NCI-H1092 treated with DMSO at 0.1 percent for 48 hours (cell line): ENCODE results near the gene TAGLN.
A peak's percentile ranks its signal among the peaks of the same experiment; 100 is the strongest.

Source experiments
- DNase-seq: peaks from one replicate; lab custom pipeline; 2025; lab: John Stamatoyannopoulos, UW

The TAGLN gene

GRCh38 chr11:117199053-117199915, at the start of gene TAGLN:
TAGLN (plus strand) TSS chr11:117199370; CDS start chr11:117203014, 3,644 bp downstream.
- no peak for DNase-seq

DNA sequence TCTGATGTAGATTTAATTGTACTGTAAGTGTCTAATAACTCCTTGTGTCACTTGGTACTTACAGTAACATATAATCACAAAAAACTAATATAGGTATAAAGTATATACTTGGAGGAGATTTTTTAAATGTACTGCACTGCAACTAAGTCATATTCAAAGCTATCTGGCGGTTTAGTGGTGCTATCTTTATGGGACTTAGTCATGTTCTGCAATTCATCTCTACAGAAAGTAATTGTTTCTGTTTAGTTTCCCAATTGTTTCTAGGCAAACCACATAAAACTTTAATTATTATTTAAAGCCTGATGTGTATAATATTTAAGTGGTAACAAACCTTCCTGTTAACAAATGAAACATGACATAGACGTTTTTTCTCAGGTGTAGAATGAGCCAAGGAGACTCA, 47.1 kb upstream of the TAGLN start:
- DNase-seq: no peak

DNA sequence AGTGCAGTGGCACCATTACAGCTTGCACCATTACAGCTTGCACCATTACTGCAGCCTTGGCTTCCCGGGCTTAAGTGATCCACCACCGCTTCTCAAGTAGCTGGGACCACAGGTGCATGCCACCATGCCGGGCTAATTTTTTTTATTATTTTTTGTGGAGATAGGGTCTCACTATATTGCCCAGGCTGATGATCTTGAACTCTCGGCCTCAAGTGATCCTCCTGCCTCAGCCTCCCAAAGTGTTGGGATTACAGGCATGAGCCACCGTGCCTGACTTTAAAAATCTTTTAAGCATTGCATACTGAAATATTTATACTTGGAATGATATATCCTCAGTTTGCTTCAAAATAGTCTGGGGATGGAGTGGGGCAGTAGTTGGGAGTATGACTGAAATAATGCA, 44.7 kb upstream of the TAGLN start:
- DNase-seq: no peak

DNA sequence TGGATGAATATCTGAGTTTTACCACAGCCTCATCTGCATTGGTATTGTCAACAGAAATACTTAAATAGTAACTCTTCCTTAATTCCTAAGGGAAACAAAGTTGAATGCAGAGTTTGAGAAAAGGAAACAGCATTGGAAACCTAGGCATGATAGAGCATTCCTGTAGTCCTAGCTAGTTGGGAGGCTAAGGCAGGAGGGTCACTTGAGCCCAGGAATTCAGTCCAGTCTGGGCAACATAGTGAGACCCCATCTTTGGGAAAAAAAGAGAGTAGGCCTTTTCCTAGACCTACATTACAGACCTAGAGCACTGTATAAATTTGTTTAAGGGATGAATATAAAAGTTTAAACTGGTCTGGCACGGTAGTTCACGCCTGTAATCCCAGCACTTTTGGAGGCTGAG, 41.7 kb upstream of the TAGLN start:
- DNase-seq: no peak

DNA sequence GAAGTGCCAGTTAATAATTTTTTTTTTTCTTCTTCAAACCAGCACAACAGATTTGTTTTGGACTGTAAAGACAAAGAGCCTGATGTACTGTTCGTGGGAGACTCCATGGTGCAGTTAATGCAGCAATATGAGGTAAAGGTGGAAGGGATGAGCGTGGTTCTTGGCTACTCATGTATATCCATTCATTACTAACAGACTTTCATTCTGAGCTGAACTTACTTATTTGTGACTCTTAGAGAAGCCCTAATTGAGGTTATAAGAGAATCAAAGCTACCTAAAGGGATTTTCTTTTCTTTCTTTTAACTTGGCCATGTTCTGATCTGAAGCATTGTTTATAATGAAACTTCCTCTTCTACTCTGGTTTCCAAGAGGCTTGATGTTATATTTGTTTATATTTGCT, 39.3 kb upstream of the TAGLN start:
- DNase-seq: no peak

DNA sequence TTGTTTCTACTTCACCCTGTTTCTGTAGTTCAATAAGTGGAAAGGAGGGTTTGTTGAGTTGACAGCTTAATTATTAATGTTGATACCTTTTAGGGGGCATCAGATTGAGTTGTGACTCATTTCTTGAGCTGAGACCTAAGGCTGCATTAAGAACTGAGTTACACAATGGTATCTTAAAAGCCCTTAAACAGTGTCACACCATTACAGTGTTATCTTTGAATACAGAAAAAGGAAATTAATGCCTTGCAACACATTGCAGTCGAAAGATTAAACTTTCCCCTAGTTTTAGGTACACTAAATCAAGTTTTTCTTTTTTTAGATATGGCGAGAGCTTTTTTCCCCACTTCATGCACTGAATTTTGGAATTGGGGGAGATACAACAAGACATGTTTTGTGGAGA, 38.3 kb upstream of the TAGLN start:
- DNase-seq: no peak

GRCh38 chr11:117166491-117166890, 32.7 kb upstream of the TAGLN start:
- DNase-seq: no peak

DNA sequence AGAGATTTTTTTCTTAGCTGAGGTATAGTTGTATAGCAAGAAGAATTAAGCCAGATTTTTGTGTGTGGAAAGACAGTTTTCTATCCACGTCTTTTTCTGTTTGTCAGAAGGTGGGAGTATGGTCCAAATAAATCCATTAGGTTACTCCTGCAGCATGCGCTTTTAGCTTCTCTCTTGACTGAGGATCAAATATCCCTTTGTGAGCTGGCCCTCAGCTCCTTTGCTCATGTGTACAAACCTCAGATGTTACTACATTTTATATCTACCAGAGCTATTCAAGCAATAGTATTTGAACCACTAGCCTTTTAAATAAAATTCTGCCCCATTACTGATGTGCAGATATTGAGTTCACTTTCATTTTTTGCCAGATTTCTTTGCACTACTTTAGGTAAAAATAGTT, 29.4 kb upstream of the TAGLN start:
- no peak for DNase-seq

DNA sequence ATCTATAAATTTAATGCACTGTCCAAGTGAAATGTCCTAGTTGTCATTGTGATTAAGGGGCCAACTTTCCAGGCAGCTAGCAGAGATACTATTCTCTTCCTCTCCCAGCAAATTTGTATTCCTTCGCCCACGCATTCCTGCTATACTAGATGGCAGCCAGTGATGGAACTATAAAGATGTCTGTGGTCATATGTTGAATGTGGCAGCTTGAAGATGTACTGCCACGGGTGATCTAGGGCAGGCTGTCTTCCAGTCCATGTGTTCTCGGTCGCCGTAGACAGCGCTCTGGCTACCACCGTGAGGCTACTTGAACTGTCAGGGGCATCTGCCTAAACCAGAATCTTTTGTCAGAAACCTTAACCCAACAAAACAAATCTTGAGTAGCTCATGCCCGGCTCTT, 29.0 kb upstream of the TAGLN start:
- no peak for DNase-seq

- DNase-seq: no peak
These were observed 28.2 kb upstream of the TAGLN start for GRCh38 chr11:117171007-117171403.

DNA sequence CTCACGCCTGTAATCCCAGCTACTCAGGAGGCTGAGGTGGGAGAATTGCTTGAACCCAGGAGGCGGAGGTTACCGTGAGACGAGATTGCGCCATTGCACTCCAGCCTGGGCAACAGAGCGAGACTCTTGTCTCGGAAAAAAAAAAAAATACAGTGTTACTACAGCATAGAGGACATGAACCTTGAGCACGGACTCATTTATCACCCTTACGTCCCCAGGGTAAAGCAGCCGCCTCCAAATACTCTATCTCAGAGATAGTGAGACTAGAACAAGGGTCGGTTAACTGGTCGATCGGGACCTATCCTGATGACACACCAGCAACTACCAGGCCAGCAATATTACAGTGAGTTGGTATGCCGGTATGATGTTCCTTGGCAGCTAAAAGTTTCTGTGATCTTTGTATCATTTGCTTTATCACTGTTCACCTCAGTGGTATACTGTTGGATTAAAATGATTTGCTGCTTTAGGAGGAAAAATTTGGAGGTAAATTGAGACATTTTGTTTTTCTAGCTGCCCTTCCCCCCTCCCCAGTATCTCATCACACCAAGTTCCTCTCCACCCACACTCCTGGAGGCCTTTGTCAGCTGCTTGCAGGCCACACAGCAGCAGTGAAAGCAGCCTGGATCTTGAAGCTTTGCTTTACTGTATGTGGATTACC, 27.6 kb upstream of the TAGLN start:
- DNase-seq: no peak

DNA sequence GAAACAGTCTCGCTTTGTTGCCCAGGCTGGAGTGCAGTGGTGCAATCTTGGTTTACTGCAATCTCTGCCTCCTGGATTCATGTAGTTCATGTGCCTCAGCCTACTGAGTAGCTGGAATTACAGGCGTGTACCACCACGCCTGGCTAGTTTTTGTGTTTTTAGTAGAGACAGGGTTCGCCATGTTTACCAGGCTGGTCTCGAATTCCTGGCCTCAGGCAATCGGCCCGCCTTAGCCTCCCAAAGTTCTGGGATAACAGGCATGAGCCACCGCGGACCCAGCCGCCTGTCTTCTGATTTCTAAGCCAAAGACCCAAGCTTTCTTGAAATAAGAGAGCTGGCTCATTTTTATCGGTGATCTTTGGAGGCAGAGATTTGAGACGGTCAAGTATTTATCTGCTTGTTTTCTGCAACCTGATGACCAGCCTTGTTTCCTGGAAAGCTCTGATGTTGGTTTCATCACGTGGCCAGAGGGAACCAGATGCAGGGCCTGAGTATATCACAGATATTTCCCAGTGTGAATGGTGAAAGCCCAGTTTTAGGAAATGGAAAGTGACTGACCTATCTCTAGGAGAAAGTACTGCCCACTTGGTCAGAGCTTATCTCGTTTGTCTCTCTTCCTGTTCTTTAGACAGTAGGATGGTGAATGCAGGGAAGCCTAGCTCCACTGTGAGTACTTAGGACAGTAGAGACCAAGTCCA, 26.3 kb upstream of the TAGLN start:
- no peak for DNase-seq

- no peak for DNase-seq
These were observed 24.1 kb upstream of the TAGLN start for GRCh38 chr11:117175104-117175503.

DNA sequence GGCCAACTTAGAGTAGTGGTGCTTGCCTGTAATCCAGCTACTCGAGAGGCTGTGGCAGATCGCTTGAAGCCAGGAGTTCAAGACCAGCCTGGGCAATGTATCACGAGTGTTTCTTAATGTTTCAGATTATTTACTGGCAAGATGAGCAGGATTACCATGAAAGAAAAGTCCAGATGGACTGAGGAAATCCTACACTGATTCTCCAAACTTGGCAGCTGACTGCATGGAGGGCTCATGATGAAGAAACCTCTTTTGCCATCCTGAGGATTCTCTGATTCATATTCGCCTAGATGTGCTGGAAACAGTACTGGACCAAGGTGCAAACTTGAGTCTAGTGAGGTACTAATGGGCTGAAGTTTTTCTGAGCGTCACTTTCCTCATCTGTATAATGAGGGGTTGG, 23.4 kb upstream of the TAGLN start:
- DNase-seq: no peak

GRCh38 chr11:117176186-117176585, 23.0 kb upstream of the TAGLN start:
- DNase-seq: no peak

GRCh38 chr11:117177534-117178209, 21.5 kb upstream of the TAGLN start:
- no peak for DNase-seq

GRCh38 chr11:117178210-117179034, 20.7 kb upstream of the TAGLN start, which contains the start of gene SIDT2:
SIDT2 (plus strand) TSS chr11:117178743; CDS start chr11:117179264, 521 bp downstream.
- peak; percentile 93 for DNase-seq

DNA sequence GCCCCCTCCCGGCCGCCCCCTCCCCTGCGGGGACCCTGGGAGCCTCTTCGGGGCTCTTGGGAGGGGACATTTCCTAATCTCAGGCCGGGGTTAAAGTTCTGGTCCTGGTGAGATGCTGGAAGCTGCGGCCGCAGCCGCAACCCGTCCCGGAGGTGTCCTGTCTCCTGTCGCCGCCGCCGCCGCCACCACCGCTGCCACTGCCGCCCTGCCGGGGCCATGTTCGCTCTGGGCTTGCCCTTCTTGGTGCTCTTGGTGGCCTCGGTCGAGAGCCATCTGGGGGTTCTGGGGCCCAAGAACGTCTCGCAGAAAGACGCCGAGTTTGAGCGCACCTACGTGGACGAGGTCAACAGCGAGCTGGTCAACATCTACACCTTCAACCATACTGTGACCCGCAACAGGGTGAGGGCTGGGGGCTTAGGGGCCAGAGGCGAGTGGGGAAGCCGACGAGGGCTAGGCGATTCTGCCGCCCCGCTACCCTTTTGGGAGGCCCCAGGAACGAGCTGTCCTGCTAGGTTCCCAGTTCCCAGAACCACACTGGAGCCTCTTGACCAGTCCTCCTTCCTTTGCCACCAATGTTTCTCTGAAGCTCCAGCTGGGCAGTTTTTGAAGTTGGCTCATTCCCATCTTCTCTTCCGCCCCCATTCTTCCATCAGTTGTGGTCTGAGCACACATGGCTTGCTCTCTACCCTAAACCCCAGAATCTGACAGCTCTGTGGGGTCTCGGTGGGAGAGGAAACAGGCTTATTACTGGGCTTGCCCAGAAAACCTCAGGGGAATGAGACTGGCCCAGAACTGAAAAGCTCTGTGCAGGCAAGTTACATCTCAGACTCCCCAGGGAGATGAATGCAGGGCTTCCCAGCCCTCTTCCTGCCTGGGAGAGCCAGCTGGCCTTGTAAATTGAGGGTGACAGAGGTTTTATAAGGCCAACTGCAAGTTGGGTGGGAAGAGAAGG, 19.8 kb upstream of the TAGLN start:
- peak; percentile 17 for DNase-seq

DNA sequence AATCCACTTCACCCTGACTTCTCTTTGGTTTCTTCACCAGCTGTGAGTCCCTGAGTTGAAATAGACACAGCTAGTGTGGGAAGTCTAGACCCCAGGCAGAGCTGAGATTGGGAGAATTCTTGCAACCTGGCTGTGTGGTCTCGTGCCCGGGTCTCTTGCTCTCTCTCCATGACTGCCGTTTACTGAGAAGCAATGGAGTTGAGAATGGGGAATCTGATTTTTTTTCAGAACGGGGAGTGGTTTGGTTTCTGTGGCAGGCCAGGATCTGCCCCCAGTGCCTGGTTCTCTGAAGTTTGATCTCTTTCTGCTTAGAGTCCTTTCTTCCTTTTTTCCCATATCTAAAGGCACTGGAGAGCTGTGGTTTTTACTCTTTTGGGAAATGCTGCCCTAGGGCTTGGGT, 19.1 kb upstream of the TAGLN start:
- no peak for DNase-seq
